Eye (tissue), 1 donor: ENCODE data around the gene PDGFRB.

Experiments used
- DNase-seq: peaks from one replicate; pipeline ENCODE4 v3.0.0-alpha.2; 2015

The PDGFRB gene

DNA sequence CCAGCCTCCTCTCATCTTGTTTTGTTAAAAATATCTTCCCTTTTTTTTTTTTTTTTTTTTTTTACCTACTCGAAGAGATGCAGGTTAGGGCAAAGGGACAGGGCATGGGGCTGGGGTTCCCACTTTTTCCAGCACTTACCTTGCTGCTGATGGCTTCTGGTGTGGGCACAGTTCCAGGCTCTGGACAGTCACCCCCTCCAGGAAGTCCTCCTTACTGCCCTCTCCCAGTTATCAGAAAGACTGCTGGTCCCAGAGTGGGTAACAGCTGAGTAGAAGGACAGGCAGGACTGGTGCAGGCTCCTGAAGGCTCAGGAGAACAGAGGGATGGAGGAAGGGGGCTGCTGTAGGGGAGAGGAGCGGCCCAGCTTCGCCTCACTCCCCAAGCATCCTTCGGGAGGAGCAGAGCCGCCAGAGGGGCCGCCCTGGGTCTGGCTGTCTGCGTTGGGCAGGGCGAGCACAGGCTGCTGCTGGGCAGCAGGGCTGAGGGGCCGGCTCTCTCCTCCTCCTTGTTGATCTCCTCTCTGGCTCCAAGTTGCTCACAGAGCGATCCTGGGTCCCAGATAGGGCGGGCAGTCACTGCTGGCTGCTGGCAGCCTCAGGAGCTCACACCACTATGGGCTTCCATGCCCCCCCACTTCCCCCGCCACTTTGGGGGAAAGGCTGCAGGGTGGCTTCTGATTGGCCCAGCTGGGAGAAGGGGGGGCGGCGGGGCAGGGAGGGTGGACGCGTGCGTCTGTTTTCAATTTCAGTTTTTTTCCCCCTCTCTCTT lies at the start of gene PDGFRB:
TSS of gene PDGFRB (minus strand) at position 588 of the 769 bp plus-strand sequence. CDS start 18,798 bp downstream, outside the sequence.
- DNase-seq = peak; percentile 95

DNA sequence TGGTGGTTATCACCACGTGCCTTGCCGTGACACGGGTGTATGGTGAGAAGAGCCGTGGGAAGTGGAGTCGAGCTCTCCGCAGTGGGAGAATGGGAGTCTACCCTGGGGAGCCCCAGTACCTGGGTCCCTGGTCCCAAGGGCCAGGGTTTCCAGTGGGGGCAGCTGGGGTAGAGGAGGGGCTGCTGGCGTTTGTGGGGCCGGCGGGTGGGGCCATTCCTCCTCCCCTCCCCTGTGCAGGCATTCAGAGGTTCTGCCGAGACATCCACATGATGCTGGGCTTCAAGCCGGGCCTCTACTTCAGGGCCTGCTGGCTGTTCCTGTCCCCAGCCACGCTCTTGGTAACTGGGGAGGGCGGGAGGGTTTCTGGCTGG lies 48.9 kb upstream of the PDGFRB start:
- DNase-seq = no peak

DNA sequence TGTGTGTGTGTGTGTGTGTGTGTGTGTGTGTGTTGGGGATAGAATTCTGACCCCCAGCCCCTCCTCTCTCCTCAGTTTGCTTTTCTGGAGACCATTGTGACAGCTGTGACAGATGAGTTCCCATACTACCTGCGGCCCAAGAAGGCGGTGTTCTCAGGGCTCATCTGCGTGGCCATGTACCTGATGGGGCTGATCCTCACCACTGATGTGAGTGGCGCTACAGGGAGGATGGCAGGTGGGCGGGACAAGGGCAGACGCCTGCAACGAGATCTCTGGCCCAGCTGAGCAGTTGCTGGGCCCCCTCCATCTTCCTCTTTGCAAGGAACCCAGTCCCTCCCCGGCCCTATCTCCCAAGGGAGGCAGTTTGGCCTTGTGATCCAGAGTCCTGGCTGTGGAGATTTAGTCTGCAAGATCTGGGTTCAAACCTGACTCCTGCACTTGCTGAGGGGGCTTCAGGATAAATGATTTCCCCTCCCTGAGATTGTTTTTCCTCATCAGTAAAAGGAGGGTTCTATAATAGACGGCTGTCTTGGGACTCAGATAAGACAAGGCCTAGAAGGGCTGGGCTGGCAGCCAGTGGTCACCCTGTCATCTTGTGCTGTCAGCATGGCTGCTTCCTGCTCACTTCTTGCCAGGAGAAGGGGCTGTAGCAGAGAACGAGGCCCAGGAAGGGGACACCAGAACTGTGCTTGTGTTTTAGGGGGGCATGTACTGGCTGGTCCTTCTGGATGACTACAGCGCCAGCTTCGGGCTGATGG lies 48.4 kb upstream of the PDGFRB start:
- no peak for DNase-seq

DNA sequence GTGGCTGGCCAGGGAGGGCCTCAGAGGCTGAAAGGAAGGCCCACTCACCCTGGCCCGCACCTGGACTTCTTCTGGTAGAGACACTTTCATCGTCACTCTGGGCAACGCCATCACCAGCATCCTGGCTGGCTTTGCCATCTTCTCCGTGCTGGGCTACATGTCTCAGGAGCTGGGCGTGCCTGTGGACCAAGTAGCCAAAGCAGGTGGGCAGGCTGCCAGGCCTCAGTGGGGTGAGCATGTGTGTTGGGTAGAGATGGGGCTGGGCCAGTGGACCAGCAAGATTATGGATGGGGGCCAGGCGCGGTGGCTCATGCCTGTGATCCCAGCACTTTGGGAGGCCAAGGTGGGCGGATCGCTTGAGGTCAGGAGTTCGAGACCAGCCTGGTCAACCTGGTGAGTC lies 46.9 kb upstream of the PDGFRB start:
- DNase-seq = no peak

DNA sequence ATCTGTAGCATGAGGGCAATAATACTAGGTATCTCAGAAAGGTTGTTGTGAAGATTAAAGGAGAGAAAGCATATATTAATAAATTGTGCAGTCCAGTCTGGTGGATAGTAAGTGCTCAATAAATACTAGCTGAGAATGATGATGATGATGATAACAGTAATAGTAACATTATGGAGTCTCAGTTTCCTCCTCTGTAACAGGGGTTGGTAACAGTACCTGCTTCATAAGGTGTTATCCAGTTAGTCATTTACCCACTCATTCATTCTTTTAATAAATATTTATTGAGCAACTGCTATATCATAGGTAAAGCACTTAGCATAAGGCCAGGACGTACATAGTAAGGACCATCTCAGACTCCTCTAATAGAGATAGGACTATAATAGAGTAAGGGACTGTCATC lies 41.8 kb upstream of the PDGFRB start:
- no peak for DNase-seq

DNA sequence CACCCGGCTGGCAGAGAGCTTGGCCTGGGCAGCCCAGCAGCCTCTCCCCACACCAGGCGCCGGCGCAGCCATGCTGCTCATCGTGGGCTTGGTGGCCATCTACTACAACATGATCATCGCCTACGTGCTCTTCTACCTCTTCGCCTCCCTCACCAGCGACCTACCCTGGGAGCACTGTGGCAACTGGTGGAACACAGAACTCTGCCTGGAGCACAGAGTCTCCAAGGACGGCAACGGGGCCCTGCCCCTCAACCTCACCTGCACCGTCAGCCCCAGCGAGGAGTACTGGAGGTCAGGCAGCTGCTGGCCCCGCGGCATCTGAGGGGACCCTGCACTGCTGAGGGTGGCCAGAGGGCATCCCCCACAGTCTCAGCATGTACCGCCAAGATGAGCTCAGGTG lies 41.3 kb upstream of the PDGFRB start:
- DNase-seq = no peak

DNA sequence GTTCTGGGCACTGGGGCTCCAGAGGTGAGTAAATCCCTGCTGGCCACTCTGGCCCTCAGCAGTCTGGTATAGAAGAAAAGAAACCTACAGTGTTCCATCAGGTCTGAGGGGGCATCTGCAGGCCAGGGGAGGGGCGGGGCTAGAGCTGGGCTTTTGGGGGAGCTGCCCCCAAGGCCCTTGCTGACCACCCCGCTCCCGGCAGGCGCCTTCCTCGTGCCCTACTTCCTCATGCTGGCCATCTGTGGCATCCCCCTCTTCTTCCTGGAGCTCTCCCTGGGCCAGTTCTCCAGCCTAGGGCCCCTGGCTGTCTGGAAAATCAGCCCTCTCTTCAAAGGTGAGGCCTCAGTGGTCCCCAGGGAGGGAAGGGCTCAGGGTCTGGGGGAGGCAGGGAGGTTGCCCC lies 40.9 kb upstream of the PDGFRB start:
- no peak for DNase-seq

DNA sequence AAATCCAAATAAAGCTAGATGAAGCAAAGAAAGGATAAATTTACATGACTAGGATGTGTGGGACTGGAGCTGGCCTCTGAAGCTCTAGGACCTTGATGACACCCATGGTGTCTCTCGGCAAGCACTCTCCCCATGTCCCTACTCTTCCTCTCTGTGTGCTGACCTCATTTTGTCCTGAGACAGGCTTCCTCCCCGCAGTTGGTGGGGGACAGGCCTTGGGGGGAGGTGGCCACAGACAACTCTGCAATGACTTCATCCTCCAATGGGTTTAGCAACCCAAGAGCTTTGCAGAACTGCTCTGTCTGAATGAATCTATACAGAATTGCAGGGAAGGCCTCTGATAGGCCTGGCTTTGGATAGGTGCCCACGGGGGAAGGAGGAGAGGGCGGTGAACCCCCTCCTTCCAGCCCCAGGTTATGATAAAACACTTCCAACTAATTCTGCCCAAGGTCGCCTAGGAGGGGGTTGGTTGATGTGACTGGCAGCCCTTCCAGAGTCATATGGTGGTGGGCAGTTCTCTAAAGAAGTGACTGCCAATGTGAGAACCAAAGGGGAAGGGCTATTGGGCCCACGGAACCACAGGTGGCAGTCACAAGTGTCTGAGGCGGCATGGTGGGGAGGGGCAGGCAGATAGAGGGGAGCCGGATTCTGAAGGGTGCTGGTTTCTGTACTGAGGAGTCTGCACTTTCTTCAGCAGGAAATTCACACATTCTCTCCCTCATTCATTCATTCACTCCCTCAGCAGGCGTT lies 40.3 kb upstream of the PDGFRB start:
- DNase-seq = no peak

DNA sequence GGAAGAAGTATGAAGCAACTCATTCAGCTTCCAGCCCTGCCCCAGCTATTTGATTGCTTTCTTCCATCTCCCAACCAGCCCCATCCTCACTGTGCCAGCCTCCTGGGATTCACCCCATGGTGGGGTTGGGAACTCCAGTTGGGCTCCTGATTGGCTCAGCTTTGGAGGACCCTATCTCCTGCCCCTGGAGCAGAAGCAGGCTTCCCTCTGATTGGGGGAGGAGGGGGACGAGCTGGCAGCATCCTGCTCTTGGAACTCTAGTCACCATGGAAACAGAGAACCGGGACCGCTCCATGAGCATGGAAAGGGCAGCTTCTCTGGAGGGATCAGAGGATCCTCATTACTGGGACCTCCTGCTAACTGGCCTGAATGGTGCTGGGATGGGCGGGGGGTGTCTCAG lies 36.8 kb upstream of the PDGFRB start:
- peak; percentile 57 for DNase-seq

DNA sequence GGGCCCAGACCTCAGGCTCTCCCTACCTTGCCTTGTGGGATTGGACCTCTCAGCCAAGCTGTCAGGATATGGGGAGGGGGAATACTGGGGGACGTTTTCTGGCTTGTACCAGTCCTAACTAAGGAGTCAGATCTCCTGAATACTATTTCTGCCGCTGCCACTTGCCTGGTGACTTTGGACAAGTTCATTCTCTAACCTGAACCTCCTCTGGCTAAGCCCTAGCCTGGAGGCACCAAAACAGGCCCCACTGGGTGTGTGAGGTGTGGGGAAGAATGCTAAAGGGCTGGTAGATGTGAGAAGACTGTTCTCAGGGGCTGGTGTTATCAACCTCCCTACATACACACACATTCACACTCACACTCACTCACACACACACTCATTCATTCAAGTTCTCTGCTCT lies 35.3 kb upstream of the PDGFRB start:
- no peak for DNase-seq

DNA sequence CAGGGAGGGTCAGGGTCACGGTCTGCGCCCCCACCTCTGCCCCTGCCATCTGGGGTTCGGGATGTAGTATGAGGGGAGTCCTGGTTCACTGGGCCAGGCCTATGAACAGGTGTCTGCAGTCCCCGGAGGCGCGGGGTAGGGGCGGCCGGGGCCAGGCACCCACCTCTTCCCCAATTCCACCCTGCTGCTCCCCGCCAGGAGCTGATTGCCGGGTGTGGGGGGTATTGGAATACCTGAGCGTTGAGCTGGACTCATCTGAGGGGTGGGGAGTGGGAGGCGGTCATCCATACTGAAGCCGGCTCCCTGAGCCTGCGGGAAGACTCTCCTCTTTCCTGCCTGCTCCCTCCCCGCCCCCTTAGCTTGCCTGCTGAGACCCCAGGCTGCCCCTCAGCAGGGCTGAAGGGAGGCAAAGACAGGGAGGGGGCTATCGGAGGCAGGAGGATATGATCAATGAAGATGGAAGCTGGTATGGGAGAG lies 34.9 kb upstream of the PDGFRB start:
- no peak for DNase-seq

DNA sequence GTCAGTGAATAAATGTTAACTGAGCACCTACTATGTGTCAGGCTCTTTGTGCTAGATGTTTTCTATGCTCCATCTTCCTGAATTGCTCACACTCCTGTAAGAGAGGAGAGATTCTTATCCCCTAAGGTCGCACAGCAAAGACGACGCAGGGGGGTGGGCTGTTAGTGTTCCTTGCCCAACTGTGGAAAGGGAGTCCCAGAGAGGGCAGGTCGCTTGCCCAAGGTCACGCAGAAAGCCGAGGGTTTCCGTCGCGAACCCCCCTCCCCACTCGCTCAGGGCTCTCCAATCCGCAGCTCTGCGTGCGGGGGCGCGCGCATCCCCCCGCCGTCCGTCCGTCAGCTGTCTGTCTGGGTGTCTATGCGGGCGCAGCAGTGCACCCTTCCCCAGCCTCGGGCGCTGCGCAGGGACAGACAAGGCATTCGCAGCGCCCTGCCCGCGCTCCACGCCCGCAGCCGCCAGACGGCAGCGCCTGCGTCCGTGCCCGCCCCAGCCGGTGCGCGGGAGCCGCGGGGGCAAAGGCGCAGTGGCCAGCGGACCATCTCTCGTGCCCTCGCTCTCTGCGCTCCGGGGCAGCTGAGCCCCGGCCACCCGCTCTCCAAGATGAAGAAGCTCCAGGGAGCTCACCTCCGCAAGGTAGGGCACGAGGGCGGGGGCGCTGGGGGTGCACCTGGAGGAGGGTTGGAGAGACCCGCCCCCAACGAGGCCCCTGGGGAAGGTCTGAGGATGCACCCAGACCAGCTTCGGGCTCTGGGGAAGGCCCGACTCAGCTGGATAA lies 34.3 kb upstream of the PDGFRB start, which contains the start of gene SLC6A7:
TSS of gene SLC6A7 (plus strand) at position 335 of the 775 bp plus-strand sequence. CDS start at position 601, 266 bp downstream.
- peak; percentile 44 for DNase-seq

DNA sequence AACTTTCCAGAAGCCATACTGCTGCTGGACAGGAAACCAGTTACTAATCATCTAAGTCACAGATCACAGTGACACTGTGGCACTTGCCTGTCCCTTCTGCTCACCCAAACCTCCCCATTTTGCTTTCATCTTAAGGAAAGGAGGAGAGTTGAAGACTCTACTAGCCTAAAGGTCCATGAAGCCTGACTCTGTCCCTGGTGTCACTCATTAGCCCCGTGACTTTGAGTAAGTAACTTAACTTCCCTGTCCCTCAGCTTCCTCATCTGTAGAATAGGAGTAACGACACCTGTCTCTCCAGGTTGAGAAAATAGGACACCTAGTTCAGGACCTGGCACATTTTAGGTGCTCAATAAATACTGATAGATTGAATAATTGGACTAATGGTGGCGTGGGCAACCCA lies 33.7 kb upstream of the PDGFRB start:
- no peak for DNase-seq

DNA sequence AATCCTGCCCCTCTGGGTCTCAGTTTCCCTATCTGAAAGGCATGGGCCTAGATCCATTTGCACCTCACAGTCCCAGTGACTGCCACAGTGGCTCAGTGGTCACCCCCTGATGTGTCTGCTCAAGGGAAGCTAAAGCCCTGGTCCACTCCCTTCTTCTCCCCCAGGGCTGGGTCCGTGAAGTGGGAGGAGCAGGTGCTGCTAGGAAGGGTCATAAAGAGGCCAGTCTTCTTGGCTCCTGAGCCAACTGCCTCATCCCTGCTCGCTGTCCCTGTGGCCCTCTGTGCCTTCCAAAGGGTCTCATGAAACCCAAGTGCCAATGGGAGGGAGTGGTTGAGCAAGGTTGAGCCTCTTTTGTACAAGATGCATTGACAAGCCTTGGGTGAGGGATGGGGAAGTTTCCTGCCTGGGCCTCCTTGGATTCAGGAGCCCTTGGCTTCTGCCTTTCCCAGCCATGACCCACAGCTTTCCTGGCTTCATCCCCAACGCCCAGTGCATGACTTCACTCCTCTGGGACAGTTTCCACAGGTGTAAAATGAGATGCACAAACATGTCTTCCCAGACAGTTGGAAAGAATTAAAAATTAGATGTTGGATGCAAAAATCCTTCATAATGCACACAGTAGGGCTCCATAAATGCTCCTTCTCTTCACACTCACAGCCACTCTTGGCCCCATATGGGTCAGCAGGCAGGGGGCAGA lies 32.6 kb upstream of the PDGFRB start:
- DNase-seq = no peak

DNA sequence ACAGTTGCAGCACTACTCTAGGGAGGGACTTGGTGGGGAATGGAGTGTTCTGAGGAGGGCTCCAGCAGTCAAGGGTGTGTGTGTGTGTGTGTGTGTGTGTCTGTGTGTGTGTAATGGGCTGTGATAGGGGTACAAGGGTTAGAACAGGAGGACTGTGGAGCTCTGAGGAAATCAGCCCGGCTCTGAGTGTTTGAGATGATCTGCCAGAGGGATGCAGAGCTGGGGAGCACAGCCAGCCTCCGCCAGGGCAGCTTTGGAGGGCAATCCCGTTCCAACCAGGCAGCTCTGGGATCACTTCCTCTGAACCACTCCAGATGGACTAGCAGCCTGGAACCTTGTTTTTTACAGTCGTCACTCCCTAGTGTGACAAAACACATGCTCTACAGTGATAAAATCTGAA lies 31.3 kb upstream of the PDGFRB start:
- DNase-seq = no peak

DNA sequence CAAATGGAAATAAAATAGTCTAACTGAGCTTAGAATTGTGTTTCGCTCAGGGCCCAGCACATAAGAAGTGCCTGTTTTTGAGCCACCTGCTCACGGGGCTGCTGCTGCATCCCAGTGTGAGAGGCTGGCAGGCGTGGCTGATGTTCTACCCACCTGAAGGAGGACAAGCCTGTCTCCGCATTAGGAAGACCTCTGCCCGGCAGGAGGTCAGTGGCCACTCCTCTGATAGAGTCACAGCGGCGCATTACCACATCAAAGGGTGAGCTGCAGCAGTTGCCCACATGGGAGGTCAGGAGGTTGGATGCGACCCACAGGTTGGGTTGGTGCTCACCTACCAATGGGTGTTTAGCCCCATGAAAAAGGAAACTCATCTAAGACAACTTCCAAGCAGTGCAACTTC lies 30.5 kb upstream of the PDGFRB start:
- no peak for DNase-seq

DNA sequence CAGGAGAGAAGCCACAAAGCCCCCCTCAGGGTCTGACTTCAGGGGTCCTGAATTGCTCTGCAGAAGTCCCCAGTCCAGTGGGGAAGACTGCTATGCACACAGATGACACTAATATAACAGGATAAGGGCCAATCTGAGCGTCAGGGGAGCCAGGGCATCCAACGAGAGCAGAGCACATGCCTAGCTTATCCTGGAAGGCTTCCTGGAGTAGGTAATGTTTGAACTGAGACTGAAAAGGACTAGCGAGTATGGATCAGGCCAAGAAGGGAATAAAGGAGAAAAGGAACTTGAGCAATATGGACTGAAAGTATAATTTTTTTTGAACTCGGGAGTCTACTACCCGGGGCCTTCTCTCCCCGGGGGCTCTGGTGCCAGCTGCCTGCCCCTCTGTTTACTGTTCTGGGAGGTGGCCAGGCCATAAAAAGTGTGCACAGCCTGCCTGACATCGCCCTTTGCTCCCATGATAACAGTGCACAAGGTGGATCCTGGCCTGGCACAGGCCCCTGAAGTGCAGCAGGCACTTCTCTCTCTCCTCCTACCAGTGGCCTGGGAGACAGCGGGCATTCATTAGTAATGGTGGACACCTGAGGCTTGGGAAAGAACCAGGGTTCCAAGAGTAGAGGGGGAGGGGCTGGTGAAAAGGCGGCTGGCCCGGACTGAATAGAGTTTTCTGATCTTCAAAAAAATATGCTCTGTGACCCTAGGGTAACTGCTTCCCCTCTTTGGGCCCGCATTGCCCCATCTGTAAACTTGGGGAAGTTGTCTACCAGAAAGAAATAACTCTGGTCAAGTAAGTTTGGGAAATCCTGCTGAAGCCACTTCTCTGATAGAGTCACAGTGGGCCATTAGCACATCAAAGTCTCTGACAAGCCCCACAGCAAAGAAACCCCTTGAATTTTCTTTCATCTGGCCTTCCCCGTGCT lies 29.6 kb upstream of the PDGFRB start:
- no peak for DNase-seq

DNA sequence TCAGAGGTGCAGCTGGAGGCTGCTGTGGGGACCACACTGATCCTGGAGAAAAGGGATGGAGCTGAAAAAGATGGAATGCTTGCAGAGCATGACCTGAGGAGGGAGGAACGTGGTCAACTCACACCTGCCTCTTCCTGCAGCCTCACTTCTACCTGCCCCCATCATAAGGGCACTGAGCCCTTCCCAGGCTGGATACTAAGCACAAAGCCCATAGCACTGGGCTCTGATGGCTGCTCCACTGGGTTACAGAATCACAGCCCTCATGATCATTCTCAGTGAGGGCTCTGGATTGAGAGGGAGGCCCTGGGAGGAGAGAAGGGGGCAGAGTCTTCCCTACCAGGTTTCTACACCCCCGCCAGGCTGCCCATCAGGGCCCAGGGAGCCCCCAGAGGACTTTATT lies 28.4 kb upstream of the PDGFRB start:
- no peak for DNase-seq

DNA sequence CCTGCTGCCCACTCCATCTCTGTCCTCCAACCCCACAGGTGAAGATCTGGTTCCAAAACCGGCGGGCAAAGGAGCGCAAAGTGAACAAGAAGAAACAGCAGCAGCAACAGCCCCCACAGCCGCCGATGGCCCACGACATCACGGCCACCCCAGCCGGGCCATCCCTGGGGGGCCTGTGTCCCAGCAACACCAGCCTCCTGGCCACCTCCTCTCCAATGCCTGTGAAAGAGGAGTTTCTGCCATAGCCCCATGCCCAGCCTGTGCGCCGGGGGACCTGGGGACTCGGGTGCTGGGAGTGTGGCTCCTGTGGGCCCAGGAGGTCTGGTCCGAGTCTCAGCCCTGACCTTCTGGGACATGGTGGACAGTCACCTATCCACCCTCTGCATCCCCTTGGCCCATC lies 27.8 kb upstream of the PDGFRB start:
- no peak for DNase-seq

DNA sequence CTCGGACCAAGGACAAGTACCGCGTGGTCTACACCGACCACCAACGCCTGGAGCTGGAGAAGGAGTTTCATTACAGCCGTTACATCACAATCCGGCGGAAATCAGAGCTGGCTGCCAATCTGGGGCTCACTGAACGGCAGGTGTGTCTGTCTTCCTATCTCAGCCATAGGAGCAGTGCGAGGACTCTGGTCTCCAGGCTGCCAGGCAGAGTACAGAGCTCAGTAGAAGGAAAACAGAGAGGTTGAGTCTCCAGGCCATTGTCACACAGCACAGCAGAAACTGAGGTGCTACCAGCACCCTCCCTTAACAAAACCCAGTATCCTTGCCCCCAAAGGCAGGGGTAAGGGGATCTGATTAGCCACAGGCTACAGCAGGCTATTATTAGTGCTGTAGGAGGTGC lies 27.1 kb upstream of the PDGFRB start:
- no peak for DNase-seq
